ENCODE measurements around the gene AUTS2.

AUTS2 gene

GRCh38 chr7:70414368-70414767, 816.1 kb downstream of the AUTS2 start:
- no peak for FAIRE-seq
- no peak for DNase-seq (ENCODE audit: insufficient read length, low spot score)

GRCh38 chr7:70415179-70415972, 817.1 kb downstream of the AUTS2 start:
- FAIRE-seq, result peak; percentile 18

GRCh38 chr7:70416347-70416985, 818.2 kb downstream of the AUTS2 start:
- DNase-seq (ENCODE audit: insufficient read length, low spot score) (no peak), FAIRE-seq (no peak)

More at GRCh38 chr7:70415179-70415972, 817.1 kb downstream of the AUTS2 start:
- DNase-seq (ENCODE audit: insufficient read length, low spot score), result no peak

- DNase-seq (ENCODE audit: insufficient read length, low spot score) (no peak), FAIRE-seq (no peak)
These were observed 818.8 kb downstream of the AUTS2 start for GRCh38 chr7:70416986-70417655.

GRCh38 chr7:70419526-70420380, 821.5 kb downstream of the AUTS2 start:
- no peak for FAIRE-seq
- no peak for DNase-seq (ENCODE audit: insufficient read length, low spot score)

GRCh38 chr7:70420381-70420662, 822.0 kb downstream of the AUTS2 start:
- no peak for FAIRE-seq
- DNase-seq (ENCODE audit: insufficient read length, low spot score), result no peak

- FAIRE-seq, result no peak
- DNase-seq (ENCODE audit: insufficient read length, low spot score), result no peak
These were observed 823.0 kb downstream of the AUTS2 start for GRCh38 chr7:70421319-70421718.

GRCh38 chr7:70426249-70426880, 828.1 kb downstream of the AUTS2 start:
- DNase-seq (ENCODE audit: insufficient read length, low spot score) (no peak), FAIRE-seq (no peak)

- no peak for DNase-seq (ENCODE audit: insufficient read length, low spot score)
- no peak for FAIRE-seq
These were observed 834.3 kb downstream of the AUTS2 start for GRCh38 chr7:70432567-70433001.

GRCh38 chr7:70434376-70434775, 836.1 kb downstream of the AUTS2 start:
- FAIRE-seq, result no peak

GRCh38 chr7:70434821-70435220, 836.5 kb downstream of the AUTS2 start:
- DNase-seq (ENCODE audit: insufficient read length, low spot score) (no peak), FAIRE-seq (no peak)

More at GRCh38 chr7:70434376-70434775, 836.1 kb downstream of the AUTS2 start:
- no peak for DNase-seq (ENCODE audit: insufficient read length, low spot score)

- FAIRE-seq (no peak), DNase-seq (ENCODE audit: insufficient read length, low spot score) (no peak)
These were observed 837.4 kb downstream of the AUTS2 start for GRCh38 chr7:70435634-70436033.

- DNase-seq (ENCODE audit: insufficient read length, low spot score), result no peak
- no peak for FAIRE-seq
These were observed 838.6 kb downstream of the AUTS2 start for GRCh38 chr7:70436790-70437350.

- DNase-seq (ENCODE audit: insufficient read length, low spot score), result no peak
- no peak for FAIRE-seq
These were observed 841.4 kb downstream of the AUTS2 start for GRCh38 chr7:70439651-70440050.

- DNase-seq (ENCODE audit: insufficient read length, low spot score) (no peak), FAIRE-seq (no peak)
These were observed 848.3 kb downstream of the AUTS2 start for GRCh38 chr7:70446448-70447143.

GRCh38 chr7:70448312-70448906, 850.1 kb downstream of the AUTS2 start:
- DNase-seq (ENCODE audit: insufficient read length, low spot score) (no peak), FAIRE-seq (no peak)

GRCh38 chr7:70450731-70451130, 852.5 kb downstream of the AUTS2 start:
- FAIRE-seq, result no peak

GRCh38 chr7:70455925-70456324, 857.6 kb downstream of the AUTS2 start:
- FAIRE-seq, result no peak

More at GRCh38 chr7:70450731-70451130, 852.5 kb downstream of the AUTS2 start:
- no peak for DNase-seq (ENCODE audit: insufficient read length, low spot score)

GRCh38 chr7:70456719-70457118, 858.4 kb downstream of the AUTS2 start:
- DNase-seq (ENCODE audit: insufficient read length, low spot score) (no peak), FAIRE-seq (no peak)

More at GRCh38 chr7:70455925-70456324, 857.6 kb downstream of the AUTS2 start:
- no peak for DNase-seq (ENCODE audit: insufficient read length, low spot score)

Data from GM19239 (cell line).